ENCODE data around the gene PPFIBP1.
A peak's percentile ranks its signal among the peaks of the same experiment; 100 is the strongest.

Gene PPFIBP1

DNA sequence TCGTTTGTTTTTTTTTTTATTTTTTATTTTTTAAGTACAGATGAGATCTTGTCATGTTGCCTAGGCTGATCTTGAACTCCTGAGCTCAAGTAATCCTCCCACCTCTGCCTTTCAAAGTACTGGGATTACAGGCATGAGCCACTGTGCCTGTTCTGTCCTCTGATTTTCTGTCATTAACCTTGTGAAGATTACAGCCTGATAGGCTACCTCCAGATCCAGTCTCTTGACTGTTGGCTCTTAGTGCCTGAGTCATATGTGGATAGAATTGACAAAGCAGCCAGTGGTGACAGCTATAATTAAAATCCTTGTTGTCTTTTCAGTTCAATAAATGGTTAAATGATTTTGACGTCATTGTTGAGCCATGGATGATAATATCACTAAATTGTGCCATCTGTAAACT, 151.0 kb downstream of the PPFIBP1 start:
- DNase-seq = no peak

DNA sequence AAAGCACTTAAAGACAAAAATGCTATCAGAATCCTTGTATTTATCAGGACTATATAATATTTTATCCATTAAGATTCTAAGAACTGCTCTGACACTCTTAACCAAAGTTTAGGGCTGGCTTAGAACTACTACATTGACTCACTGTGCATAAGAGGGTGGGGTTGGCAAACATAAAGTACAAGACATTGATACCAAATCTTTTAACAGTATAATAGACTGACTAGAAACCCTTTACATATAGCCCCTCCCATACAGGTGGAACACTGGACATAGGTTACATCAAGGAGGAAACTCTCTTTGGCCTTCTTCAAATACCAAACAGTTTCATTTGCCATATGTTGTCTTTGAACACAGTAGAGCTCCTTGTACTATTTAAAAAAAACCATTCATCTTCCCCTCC, 156.6 kb downstream of the PPFIBP1 start:
- DNase-seq = no peak

DNA sequence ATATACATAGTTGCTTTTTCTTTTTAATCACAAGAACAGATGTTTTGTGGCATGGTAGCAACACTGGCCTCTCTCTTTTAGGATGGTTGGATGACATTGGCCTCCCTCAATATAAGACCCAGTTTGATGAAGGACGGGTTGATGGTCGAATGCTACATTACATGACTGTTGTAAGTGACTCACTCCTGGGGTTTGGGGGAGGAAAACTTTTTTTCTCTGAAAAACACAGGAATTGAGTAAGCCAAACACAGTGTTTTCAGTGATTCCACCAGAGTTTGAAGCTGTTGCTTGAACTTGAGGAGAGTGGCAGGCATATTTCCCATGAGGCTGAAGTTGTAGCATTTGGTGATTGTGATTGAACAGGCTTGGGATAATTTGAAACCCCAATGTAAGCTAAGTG, 158.5 kb downstream of the PPFIBP1 start:
- DNase-seq = no peak

DNA sequence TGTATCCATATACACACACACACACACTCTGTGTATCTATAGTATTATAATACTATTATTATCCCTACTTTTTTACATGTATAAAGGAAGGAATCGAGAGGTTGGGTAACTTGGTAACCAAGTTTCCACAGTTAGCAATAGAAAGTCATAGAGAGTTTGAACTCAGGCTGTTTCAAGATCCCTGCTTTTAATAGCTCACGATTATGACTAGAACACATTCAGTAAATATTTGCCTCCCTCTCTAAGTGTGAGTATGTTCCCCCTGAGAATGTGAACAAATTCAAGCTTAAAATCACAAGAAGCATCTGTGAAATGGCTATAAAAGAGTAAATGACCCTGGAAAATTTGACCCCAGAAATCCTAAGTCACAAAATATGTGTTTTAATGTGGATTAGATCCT, 161.3 kb downstream of the PPFIBP1 start:
- no peak for DNase-seq

DNA sequence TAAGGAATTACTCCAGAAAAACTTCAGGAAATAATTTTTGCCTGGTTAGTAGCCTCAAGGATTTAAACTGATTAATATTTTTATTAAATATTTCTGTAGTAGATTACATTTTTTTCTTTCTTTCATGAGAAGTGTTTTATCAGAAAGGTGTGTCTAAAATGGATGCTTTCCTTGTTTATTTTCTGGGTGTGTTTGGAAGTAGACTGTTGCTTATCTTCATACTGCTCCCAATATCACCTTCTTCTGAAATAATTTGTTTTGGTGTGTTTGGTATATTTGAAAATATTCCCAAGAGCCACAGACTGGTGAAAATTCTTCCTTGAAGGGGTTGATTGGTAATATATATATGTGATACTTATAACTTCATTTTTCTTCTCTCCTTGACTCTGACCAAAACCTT, 162.1 kb downstream of the PPFIBP1 start:
- no peak for DNase-seq

DNA sequence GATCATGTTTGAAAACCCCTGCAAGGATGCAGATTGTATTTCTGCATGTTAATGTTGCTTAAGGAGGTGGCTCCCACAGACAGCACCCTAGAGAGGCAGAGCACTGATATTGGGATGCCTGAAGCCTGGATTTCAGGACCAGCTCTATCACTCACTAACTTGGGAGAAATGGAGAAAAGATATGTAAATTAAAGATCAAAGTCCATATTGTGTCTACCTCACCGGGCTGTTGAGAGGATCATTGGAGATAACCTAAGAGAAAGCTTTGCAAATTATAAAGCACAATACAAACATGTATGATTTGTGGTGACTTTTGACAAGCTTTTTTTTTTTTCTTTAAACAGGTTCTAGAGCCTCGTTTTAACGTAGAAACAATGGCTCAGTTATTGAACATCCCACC, 164.7 kb downstream of the PPFIBP1 start:
- no peak for DNase-seq

DNA sequence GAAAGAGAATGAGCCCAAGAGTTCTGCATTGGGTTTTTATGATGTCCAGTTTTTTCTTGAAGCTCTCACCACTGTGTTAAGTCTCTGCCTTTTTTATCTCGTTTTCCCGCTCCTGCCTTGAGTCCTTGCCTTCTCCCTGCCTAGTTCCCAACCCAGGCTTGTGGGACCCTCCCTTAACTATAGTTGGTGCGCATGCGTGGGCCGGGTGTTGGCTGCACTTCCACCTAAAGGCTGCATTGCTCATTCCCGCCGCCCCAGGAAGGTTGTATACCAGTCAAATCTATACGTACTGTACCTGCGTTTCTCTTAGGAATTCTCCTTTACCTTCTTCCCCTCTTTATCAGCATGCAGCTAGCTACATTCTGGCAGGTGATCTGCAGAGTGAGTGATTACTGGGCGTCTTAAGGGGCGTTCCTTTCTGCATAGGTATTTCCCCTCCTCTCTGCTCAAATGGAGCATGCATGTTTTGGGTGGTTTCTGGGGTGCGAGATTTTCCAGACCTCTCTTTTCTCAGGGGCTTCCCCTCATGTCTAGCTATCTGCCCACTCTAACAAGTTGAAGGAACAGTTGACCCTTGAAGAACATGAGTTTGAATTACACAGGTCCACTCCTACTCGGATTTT, 165.7 kb downstream of the PPFIBP1 start:
- DNase-seq = no peak

DNA sequence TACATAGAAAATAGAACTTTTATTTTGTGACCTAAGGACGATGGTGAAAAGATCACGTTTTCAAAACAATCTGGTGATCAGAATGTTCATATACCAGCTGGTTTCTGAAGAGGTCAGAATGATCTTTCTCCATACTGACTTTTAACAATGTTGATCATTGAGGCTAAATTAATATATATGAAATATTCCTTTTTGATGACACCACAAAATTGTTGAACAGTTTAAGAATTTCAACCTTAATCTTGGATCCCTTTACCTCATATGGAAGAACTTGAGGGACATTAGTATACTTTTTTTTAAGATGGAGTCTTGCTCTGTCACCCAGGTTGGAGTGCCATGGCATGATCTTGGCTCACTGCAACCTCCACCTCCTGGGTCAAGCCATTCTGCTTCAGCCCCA, 169.4 kb downstream of the PPFIBP1 start:
- DNase-seq = no peak

DNA sequence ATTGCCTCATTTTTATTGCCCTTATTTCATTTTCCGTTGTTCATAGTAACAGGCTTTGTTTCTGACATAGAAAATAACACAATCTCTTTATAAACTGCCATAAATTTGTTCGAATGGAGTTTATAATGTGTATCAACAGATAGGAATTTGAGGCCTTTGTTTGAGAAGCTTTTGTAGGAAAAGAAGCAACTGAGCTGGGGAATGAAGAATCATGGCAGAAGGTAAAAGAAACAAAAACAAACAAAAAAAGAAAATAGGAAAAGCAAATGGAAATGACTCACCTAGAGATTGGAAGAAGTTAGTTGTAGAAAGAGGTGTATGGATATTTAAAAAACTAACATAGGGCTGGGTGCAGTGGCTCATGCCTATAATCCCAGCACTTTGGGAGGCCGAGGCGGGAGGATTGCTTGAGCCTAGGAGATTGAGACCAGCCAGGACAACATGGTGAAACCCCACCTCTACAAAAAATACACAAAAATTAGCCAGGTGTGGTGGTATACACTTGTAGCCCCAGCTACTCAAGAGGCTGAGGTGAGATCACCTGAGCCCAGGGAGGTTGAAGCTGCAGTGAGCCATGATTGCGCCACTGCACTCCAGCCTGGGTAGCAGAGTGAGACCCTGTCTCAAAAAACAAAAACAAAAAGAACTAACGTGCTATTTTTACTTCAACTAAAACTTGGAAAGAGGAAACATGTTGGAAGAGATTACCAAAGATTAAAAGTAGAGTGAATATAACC, 171.7 kb downstream of the PPFIBP1 start:
- no peak for DNase-seq

DNA sequence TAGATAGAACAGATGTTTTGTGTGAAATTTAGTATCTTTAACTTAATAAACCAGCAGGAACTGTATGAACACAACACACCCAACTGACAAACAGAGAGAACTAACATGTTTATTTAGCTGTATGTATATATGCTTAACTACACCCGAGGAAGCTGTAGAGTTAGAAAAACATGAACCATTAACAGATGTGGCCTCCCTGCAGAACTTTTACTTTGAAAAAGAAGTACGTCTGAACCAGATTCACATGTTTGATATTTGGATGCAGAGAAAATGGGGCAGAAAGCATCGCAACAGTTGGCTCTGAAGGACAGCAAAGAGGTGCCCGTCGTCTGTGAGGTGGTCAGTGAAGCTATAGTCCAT, 172.3 kb downstream of the PPFIBP1 start, which contains the start of gene REP15:
Gene REP15 (plus strand): TSS at position 155 of the 360 bp plus-strand sequence. CDS start 116 bp downstream, at position 271.
- no peak for DNase-seq

DNA sequence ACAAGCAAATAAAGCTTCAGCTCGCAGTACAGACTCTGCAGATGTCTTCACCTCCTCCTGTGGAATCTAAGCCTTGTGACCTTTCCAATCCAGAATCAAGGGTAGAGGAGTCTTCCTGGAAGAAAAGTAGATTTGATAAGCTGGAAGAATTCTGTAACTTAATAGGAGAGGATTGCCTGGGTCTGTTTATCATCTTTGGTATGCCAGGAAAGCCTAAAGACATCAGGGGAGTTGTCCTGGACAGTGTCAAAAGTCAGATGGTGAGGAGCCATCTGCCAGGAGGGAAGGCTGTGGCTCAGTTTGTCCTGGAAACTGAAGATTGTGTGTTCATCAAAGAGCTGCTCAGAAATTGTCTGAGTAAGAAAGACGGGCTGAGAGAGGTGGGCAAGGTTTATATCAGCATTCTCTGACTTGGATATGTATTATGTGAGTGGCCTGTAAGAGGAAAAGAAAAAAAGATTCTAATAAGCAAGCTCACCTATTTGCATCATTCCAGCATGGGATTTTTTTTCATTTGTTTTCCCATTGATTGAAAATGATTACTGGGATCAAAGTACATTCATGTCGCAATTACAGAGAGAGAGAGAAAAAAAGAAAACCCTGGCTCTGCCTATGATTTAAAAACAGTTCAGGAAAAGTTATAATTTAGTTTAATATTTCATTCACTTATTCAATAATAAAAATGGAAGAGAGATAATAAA, 173.0 kb downstream of the PPFIBP1 start:
- no peak for DNase-seq

DNA sequence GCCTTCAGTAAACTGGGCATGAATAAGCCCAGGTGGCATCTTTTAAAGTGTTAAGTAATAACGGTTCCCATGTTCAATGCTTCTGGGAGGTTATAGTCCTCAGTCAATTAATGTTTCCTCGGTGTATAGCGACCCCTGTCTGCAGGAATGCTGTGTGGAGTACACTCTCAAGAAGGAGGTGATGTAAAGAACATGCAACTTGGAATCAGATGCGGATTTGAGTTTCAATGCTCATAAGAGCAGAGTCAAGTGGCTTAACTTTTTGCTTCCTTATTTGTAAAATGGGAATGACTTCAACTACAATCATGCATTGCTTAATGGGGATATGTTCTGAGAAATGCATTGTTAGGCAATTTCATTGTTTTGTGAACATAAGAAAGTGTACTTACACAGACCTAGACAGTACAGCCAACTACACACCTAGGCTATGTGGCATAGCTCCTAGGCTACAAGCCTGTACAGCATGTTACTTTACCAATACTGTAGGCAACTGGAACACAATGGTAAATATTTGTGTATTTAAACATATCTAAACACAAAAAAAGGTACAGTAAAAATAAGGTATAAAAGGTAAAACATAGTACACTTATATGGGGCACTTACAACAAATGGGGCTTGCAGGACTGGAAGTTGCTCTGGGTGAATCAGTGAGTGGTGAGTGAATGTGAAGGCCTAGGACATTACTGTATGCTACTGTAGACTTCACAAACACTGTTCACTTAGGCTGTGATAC, 179.9 kb downstream of the PPFIBP1 start:
- peak; percentile 33 for DNase-seq

DNA sequence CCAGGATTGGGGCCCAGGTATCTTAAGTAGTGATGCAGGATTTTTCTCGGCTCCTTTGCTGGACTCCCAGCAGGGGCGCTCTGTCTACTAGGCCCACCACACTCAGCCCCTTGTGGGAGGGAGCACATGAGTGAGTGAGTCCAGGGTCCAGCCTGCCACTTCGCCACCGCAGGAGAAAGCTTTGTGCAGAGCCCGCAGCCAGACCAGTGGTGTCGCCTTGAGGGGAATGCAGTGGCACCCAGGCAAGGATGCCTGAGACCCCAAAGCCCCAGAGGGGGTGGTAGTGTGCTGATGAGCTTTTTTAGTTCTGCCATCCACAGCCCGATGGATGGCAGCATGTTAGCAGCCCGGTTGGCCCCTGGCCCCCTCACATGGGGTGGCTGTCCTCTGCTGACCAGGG, 181.3 kb downstream of the PPFIBP1 start:
- DNase-seq = no peak

DNA sequence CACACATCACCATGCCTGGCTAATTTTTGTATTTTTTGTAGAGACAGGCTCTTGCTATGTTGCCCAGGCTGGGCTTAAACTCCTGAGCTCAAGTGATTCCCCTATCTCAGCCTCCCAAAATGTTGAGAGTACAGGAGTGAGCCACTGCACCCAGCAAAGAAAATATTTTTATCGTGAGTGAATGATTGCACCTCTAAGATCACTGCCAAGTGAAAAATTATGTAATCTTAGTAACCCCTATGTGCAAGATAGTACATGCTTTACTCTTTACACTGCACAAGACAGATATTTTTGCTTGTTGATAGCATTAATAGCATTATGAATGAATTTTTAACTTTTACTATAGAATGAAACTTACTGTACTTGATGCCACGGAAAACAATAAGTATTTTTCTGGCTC, 183.2 kb downstream of the PPFIBP1 start:
- DNase-seq = no peak

DNA sequence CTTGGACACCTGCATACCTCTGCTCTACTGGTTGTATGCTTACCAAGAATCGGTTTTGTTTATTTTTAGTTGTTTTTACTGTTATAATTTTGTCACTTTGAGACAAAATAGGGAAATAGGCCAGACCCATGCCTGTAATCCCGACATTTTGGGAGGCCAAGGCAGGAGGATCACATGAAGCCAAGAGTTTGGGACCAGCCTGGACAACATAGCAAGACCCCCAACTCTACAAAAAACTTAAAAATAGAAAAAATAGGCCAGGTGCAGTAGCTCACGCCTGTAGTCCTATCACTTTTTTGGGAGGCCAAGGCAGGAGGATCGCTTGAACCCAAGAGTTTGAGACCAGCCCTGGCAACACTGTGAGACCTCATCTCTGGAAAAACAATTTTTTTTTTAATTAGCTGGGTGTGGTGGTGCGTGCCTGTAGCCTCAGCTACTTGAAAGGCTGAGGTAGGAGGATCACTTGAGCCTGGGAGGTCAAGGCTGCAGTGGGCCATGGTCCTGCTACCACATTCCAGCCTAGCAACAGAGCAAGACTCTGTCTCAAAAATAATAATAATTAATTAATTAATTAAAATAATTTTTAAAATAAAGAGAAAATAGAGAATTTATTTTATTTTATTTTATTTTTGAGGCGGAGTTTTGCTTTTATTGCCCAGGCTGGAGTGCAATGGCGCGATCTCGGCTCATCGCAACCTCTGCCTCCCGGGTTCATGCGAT, 185.4 kb downstream of the PPFIBP1 start:
- peak; percentile 4 for DNase-seq

DNA sequence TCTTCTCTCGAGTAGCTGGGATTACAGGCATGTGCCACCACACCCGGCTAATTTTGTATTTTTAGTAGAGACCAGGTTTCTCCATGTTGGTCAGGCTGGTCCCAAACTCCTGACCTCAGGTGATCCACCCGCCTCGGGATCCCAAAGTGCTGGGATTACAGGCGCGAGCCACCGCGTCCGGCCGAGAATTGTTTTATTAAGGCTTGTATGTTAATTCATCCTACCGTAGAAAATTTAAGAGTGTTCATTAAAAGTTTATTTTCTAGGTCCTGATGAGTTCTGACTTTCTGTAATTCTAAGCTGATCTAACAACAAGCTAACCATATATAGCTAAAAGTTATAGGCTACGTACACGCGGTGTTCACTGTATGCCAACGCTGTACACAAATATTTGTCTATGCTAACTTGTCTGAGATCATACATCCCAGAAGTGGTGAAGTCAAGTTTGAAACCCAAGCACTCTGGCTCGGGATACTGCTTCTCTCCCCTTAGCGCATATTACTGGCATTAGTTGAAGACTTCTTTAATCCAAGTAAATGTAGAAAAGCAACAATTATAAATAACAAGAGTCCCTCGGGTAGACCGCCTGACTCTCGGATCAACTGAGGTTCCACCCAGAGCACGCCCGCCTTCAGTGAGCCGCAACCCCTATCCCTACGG, 186.1 kb downstream of the PPFIBP1 start:
- no peak for DNase-seq

DNA sequence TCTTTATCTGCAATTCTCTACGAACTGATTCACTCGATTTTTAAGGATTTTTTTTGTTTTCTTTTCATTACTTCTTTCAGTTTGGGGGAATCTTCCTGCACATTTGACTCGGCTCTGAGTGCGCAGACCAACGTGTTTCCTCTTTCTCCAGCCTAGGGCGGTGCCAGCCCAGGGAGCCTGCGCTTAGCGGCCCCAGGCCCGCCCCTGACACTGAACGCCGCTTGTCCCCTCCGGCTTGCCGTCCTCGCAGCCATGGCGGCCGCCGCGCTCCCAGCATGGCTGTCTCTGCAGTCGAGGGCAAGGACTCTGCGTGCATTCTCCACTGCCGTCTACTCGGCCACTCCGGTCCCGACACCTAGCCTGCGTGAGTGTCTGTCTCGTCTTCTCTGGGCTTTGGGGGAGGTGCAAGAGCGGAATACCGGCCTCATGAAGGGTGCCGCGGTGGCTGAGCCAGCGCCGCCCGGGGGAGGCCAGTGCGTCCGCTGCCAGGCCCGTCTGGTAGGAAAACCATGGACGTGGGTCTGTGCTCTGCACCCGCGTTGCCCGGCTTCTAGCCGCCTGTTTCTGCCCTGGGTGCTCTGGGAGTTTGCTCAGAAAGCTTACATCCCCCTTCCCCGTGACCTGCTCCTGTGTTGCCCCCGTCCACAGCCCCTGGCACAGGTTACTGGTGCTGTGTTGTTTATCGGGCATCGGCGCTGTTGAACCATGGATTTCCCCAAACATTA, 186.7 kb downstream of the PPFIBP1 start, which contains the start of gene MRPS35:
Gene MRPS35 (plus strand): TSS at position 241 of the 725 bp plus-strand sequence. CDS start 12 bp downstream, at position 253.
- peak; percentile 97 for DNase-seq

DNA sequence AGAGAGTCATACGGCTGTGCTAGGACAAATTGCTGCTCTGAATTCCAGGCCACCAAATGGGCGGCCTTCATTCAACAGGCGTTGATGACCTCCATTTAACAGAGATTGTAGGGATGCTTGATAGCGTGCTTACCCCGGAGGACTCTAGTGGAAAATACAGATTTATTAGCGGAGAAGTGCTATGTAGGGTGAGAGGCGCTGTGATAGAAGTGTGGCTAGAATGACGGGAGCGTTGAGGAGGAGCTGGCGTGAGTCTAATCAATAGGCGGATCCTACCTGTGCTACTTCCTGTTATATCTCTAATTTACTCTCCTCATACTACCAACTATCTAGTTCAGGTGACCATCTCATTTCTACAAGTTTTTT, 187.3 kb downstream of the PPFIBP1 start:
- DNase-seq = no peak

DNA sequence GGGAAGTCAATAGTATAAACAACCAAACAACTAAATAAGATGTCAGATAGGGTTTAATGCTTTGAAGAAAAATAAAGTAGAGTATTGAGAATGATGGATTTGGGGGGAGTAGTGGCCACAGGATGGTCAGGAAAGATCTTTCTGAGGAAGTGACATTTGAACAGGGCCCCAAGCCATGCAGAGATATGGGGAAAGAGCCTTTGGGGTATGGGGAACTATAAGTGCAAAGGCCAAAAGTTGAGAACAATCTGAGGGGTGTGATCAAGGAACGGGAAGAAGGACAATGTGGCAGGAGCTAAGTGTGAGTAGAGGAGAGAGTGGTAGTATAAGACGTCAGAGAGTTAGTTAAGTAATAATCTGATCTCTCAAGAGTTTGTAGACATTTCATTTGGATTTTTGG, 188.0 kb downstream of the PPFIBP1 start:
- no peak for DNase-seq

DNA sequence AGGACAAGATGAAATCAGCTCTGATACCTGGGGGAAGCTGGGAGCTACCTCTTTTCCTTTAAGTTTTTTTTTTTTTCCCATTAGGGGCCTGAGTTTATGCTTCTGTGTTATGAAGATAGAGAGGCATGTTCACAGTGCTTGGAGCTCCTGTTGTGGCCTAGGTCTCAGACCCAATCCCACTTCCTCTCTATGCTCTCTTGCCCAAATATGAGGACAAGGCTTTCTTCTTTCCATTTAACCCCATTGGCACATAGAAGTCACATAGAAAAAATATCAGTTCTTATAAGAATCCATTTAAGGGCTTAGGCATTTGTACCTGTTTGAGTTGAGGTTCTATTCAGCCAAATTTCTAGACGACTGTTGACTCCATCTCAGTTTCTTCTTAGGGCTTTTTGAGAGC, 199.2 kb downstream of the PPFIBP1 start:
- no peak for DNase-seq

DNA sequence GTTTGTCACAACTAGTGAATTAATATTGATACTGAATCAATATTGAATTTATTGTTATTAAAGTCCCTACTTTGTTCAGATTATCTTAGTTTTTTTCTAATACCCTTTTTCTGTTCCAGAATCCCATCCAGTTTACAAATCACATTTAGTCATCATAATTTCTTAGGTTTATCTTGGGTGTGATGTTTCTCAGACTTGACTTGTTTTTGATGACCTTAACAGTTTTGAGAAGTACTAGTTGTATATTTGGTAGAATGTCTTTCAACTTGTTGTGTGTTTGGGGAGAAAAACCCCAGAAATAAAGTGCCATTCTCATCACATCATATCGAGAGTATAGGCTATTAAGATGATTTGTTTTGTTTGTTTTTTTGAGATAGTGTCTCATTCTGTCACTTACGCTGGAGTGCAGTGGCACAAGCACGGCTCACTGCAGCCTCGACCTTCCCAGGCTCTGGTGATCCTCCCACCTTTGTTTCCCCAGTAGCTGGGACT, 206.1 kb downstream of the PPFIBP1 start:
- DNase-seq = no peak
